KMS-11 (cell line): ENCODE results near the gene DUS1L.

Experiments used
- H2AFZ ChIP-seq: fragments of 200-600 bp; sonication (generic); 2 replicates; pipeline ENCODE4 v1.6.1; 2016; ENCODE audit warnings: antibody characterized with exemption, mixed run types, low read depth
- H3K27ac ChIP-seq: fragments of 200-600 bp; sonication (generic); 2 replicates; pipeline ENCODE4 v1.6.1; 2016; ENCODE audit warnings: mild to moderate bottlenecking, mixed run types
- H3K27me3 ChIP-seq: fragments of 200-600 bp; sonication (generic); 2 replicates; pipeline ENCODE4 v1.6.1; 2017; ENCODE audit warnings: mild to moderate bottlenecking, low read depth, mixed run types, moderate library complexity; ENCODE audit not compliant: insufficient read depth
- H3K36me3 ChIP-seq: fragments of 200-600 bp; sonication (generic); 2 replicates; pipeline ENCODE4 v1.6.1; 2017; ENCODE audit warnings: mild to moderate bottlenecking, mixed run types; ENCODE audit not compliant: insufficient read depth
- H3K4me1 ChIP-seq: fragments of 200-600 bp; sonication (generic); 2 replicates; pipeline ENCODE4 v1.6.1; 2016; ENCODE audit warnings: mild to moderate bottlenecking, low read depth, mixed run types; ENCODE audit not compliant: poor library complexity, severe bottlenecking
- H3K4me2 ChIP-seq: fragments of 200-600 bp; sonication (generic); 2 replicates; pipeline ENCODE4 v1.7.0; 2016; ENCODE audit warnings: mild to moderate bottlenecking, mixed run types
- H3K4me3 ChIP-seq: fragments of 200-600 bp; sonication (generic); IDR thresholded peaks from 2 replicates; pipeline ENCODE4 v1.6.1; 2017; ENCODE audit warnings: low read depth, low read length, mixed read lengths; ENCODE audit not compliant: insufficient read depth
- H3K79me2 ChIP-seq: fragments of 200-600 bp; sonication (generic); 2 replicates; pipeline ENCODE4 v1.6.1; 2016; ENCODE audit warnings: low read depth, mixed run types; ENCODE audit not compliant: insufficient read depth
- H3K9ac ChIP-seq: fragments of 200-600 bp; sonication (generic); 2 replicates; pipeline ENCODE4 v1.6.1; 2016; ENCODE audit warnings: mild to moderate bottlenecking, mixed run types
- H4K20me1 ChIP-seq: fragments of 200-600 bp; sonication (generic); 2 replicates; pipeline ENCODE4 v1.6.1; 2016; ENCODE audit warnings: mild to moderate bottlenecking, mixed run types; ENCODE audit not compliant: insufficient read depth
- CTCF ChIP-seq: fragments of 200-600 bp; sonication (generic); conservative IDR thresholded peaks from 2 replicates; pipeline ENCODE4 v1.6.1; 2017; ENCODE audit warnings: low read depth, mild to moderate bottlenecking, antibody characterized with exemption, low read length, moderate library complexity, mixed read lengths

Gene DUS1L

DNA sequence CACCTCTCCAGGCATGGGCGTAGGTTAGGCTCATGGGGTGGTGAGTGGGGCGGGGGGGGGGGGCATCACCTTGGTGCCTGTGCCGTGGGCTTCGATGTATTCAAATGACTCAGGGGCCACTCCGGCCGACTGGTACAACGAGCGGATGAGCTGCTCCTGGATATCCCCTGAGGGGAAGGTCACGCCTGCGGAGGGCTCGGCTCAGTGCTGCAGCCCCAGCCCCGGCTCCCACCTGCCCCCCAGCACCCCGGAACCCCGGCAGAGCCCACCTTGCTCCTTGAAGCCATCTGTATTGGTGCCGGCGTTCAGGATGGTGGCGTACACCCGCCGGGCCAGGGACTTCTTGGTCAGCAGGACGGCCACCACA lies 27.0 kb upstream of the DUS1L start:
- Histone ChIP-seq H3K4me2 (no peak overlapping the region), H3K27me3 (no peaks in the 10 kb centered on the region), H3K79me2 (peaks cover 30% of the 10 kb centered on the region), H3K4me1 (peaks cover 17% of the 10 kb centered on the region), H3K36me3 (peaks cover 24% of the 10 kb centered on the region; the same call in 1 of the 2 replicates), H3K27ac (no peak overlapping the region), H2AFZ (no peak overlapping the region), H3K4me3 (no peak overlapping the region), H4K20me1 (peaks cover 13% of the 10 kb centered on the region; the same call in 1 of the 2 replicates), H3K9ac (no peak overlapping the region)
- TF ChIP-seq CTCF, result no peak

GRCh38 chr17:82092094-82092586 lies 26.5 kb upstream of the DUS1L start:
- H3K4me3 ChIP-seq, result no peak overlapping the region
- peaks cover 13% of the 10 kb centered on the region; the same call in 1 of the 2 replicates for H4K20me1 ChIP-seq
- H3K79me2 ChIP-seq, result peaks cover 25% of the 10 kb centered on the region
- no peak overlapping the region for H3K27ac ChIP-seq
- H3K4me2 ChIP-seq, result no peak overlapping the region
- H3K9ac ChIP-seq, result no peak overlapping the region
- peaks cover 24% of the 10 kb centered on the region; the same call in 1 of the 2 replicates for H3K36me3 ChIP-seq
- H3K4me1 ChIP-seq, result peaks cover 17% of the 10 kb centered on the region
- H2AFZ ChIP-seq, result no peak overlapping the region
- TF ChIP-seq CTCF, result no peak
- no peaks in the 10 kb centered on the region for H3K27me3 ChIP-seq

DNA sequence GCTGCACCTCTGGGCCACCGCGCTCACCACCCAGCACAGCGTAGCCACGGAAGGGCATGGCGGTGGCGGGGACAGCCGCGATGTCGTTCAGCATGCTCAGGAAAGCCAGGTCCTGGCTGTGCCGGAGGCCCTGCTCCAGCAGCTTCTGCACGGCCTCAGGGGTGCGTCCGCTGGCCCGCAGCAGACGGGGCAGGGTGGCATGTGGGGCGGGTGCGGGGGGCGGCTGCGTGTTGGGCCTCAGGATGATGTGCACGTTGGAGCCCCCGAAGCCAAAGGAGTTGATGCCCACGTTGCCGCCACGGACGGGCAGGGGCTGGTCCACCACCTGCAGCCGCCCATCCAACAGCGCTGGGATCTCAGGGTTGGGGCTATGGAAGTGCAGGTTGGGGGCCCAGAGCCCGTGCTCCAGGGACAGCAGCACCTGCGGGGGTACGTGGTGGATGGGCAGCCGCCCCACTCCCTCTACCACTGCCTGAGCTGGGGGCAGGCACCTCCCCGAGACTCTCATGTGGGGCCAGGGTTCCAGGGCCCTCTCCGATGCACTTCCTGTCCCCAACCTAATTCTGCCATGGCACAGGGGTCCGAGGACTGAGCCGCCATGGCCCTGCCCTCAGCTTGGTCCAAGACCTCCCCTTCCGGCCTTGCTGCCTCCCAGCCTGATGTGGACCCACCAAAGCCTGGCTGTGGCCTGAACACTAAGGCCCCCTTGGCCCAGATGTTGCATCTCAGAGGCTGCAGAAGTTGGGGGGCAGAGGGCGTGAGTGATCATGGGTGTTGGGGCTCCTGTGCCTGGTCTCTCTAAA lies 25.9 kb upstream of the DUS1L start:
- H3K4me1 ChIP-seq, result peaks cover 13% of the 10 kb centered on the region
- no peaks in the 10 kb centered on the region for H3K27me3 ChIP-seq
- H3K9ac ChIP-seq, result no peak overlapping the region
- H3K27ac ChIP-seq, result no peak overlapping the region
- H3K36me3 ChIP-seq, result peaks cover 25% of the 10 kb centered on the region; the same call in 1 of the 2 replicates
- no peak overlapping the region for H3K4me3 ChIP-seq
- H2AFZ ChIP-seq, result no peak overlapping the region
- peaks cover 19% of the 10 kb centered on the region for H3K79me2 ChIP-seq
- H4K20me1 ChIP-seq, result peaks cover 11% of the 10 kb centered on the region; the same call in 1 of the 2 replicates
- H3K4me2 ChIP-seq, result no peak overlapping the region
- no peak for TF ChIP-seq CTCF

GRCh38 chr17:82090549-82091263 lies 25.1 kb upstream of the DUS1L start:
- Histone ChIP-seq H3K4me3 (no peak overlapping the region), H3K4me1 (peaks cover 6% of the 10 kb centered on the region), H3K79me2 (peaks cover 11% of the 10 kb centered on the region), H3K9ac (no peak overlapping the region), H3K36me3 (peaks cover 32% of the 10 kb centered on the region; the same call in 1 of the 2 replicates), H2AFZ (no peak overlapping the region), H3K27me3 (no peaks in the 10 kb centered on the region), H4K20me1 (peaks cover 5% of the 10 kb centered on the region; the same call in 1 of the 2 replicates), H3K4me2 (no peak overlapping the region), H3K27ac (no peak overlapping the region)
- TF ChIP-seq CTCF, result no peak
